Endometrium (tissue), 2 donors: ENCODE results near the gene MTA1.

Source experiments
- FAIRE-seq: peaks from 2 replicates; lab custom pipeline; 2012; peaks lifted over from hg19 to GRCh38; lab: Jason Lieb, UNC
- donor health status: control.
- donor health status: control.

MTA1 gene

DNA sequence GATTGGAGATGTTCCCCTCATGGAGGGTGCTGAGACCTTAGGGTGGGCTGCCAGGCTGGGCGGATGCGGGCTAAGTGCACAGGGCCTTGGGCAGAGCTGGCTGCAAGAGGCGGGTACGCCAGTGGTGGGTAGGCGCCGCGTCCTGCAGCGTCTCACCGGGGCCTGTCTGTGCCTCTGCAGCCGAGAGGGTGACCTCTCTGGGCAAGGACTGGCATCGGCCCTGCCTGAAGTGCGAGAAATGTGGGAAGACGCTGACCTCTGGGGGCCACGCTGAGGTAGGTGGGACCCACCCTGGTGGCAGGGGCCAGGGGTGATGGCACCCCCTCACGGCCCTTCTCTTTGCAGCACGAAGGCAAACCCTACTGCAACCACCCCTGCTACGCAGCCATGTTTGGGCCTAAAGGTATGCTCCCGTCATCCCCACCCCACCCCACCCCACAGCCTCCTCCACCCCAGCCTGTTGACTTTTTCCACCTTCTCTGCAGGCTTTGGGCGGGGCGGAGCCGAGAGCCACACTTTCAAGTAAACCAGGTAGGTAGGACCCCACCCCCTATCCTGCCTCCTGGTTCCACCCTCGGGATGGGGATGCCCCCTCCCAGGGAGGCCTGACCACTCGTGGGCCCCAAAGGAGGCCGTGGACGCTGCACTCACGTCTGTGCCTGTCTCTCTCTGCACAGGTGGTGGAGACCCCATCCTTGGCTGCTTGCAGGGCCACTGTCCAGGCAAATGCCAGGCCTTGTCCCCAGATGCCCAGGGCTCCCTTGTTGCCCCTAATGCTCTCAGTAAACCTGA, 68.6 kb downstream of the MTA1 start:
- no peak for FAIRE-seq

DNA sequence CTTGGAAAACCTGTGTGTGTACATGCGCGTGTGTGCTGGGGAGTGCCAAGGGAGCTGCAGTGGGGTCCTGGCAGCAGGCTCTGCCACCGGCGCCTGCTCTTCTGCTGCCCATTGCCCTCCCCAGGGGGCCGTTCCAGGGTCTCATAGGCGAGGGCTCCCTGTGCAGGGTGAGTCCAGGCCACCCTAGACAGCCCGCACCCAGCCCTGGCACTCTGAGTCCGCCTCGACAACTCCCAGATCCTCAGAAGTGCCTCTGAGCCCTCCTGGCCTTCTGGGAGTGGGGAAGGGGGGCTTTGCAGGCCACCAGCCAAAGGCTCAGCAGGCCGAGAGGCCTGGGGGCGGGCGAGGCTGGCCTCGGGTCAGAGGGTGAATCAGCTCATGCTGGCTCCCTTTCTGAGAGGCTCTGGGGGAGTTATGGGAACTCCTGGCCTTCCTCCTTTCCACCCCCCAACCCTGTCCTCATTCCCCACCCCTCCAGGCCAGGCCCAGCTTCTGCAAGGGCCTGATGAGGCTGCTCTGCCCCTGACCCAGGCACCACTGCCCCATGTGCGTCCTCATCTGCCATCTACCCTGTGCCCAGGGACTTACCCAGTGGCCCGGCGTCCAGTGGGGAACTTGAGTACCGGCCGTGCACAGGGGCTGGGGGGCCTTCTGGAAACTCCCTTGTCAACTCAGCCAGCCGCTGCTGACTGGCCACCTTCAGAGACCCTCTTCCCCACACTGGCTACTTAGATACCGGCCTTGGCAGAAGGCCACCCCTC, 69.3 kb downstream of the MTA1 start:
- no peak for FAIRE-seq

DNA sequence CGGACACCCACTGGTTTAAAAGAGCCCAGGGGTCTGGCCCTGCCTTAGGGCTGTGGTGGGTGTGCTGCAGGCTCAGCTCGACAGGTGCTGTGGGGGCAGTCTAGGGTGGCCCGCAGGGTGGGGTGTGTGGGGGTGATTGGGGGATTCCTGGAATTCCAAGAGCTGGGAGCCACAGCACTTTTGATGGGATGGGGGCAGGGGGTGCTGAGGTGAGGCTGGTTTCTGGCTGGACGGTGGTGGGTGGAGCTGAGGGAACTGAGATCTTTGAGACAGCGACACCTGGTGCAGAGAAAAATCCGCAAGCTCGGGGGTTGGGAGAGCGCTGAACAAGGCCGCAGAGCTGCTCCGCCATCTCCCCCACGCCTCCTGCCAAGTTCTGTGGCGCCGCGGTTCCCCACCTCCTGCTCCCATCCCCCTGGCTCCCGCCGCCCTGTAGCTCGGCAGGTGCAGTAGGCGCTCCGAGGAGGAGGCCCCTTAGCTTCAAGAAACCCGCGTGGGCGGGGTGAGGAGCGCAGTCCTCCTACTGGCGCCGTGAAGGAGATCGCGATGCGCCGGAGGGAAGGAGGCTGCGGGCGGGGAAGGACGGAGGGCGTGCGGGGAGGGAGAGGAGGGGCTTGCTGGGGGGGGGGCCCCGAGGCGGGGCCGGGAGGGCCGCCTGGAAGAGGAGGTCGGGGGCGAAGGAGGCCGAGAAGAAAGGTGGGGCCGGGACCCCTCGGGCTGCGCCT, 70.1 kb downstream of the MTA1 start:
- FAIRE-seq: no peak

DNA sequence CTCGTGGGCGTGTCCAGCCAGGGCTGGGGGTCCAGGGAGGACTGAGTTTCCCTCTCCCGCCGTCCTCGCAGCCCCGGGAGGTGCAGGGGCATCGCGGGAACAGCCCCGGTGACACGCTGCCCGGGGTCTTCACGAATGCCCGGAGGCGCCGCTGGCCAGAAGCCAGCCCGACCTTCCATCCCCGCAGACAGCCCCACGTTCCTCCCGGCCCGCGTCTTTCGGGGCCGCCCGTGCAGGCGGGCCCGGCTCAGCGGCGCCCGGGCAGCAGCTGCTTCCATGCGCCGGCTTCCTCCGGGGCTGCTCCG, 70.6 kb downstream of the MTA1 start:
- no peak for FAIRE-seq

DNA sequence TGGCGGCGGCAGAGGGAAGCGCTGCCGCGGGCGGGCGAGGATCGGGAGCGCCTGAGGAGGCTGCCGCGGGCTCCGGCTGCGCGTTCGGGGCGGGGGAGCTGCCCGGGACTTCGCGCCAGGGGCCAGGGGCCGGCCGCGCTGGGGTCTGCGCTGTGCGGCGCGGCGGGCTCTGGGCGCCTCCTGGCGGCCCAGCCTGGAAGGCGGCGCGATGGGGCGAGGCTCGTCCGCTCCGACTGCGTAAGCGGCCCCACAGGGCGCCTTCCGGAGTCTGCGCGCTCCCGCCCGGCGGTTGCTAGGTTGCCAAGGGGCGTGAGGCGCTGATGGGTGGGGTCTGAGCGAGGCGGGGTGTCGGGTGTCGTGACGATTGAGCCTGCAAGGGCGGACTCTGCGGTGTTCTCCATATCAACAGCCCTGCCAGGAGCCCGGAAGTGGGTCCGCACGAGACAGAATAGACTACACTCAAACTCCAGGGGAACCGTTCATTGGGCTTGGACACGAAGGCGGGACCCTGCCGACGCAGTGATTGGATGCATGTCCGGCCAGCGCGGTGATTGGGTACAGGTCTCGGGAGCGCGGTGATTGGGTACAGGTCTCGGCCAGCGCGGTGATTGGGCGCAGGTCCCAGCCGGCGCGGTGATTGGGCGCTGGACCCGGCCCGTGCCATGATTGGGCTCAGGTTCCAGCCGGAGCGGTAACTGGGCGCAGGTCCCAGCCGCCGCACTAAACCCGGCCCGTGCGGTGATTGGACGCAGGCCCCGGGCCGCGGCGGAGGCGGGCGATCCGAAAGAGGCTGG, 71.1 kb downstream of the MTA1 start, which contains the start of gene TEDC1:
Gene TEDC1 (plus strand): TSS at position 675 of the 794 bp plus-strand sequence. CDS start 130 bp downstream, outside the sequence.
- FAIRE-seq: peak; percentile 100

DNA sequence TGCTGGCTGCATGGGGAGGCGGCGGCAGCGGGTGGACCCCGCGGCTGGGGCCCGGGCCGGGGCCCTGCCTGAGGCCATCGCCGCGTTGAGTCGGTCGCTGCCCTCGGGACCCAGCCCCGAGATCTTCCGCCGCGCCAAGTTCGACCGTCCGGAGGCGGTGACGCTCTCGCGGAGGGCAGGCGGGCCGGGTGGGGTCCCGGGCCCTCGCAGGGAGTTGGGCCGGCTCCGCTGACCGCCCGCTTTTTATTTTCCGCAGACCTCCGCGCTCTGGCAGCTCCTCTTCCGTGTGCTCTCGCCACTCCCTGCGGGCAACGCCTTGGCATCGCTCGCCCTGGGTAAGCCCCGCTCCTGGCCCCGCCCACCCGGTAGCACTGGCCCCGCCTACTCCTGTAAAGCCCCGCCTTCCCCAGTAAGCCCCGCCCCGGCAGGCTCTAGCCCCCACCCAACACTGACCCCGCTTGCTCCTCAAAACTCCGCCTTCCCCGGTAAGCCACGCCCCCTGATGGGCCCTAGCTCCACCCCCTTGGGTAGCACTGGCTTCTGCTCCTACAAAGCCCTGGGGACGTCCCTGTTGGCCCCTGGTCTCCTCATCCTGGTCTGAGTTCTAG, 71.8 kb downstream of the MTA1 start:
- FAIRE-seq: no peak

DNA sequence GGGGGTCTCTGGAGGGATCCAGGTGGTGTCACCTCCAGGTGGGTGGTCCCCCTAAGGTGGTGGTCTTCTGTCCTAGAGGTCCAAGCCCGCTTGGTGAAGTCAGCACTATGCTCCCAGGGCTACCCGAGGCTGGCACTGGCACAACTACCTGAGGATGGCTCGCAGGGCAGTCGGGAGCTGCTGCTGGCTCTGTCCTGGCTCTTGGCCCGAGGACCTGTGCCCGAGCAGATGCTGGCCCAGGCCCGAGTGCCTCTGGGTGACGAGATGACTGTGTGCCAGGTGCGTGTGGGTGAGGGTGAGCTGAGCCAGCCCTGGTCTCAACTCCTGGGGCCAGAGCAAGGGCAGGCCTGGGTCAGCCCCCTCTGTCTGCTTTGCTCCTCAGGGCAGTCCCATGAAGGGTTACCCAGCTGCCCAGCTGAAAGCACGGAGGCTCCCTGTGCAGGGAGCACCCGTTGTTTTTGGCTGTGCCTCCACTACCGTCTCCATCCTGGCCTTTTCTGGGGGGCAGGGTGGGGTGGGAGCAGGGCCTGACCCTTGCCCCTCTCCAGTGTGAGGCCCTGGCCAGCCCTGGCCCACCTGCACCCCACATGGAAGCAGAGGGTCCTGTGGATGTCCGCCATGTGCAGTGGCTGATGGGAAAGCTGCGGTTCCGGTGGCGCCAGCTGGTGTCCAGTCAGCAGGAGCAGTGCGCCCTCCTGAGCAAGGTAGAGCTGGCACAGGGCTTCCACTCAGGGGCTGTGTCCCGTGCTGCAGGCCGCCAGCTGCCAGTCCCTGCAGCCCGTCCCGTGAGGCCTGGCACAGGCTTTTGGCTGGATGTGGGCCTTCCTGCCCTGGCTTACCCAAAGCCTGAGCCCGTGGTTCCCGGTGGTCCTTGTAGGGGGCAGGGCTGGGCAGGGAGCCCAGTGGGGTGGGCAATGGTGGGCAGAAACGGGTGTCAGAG, 72.7 kb downstream of the MTA1 start:
- no peak for FAIRE-seq

DNA sequence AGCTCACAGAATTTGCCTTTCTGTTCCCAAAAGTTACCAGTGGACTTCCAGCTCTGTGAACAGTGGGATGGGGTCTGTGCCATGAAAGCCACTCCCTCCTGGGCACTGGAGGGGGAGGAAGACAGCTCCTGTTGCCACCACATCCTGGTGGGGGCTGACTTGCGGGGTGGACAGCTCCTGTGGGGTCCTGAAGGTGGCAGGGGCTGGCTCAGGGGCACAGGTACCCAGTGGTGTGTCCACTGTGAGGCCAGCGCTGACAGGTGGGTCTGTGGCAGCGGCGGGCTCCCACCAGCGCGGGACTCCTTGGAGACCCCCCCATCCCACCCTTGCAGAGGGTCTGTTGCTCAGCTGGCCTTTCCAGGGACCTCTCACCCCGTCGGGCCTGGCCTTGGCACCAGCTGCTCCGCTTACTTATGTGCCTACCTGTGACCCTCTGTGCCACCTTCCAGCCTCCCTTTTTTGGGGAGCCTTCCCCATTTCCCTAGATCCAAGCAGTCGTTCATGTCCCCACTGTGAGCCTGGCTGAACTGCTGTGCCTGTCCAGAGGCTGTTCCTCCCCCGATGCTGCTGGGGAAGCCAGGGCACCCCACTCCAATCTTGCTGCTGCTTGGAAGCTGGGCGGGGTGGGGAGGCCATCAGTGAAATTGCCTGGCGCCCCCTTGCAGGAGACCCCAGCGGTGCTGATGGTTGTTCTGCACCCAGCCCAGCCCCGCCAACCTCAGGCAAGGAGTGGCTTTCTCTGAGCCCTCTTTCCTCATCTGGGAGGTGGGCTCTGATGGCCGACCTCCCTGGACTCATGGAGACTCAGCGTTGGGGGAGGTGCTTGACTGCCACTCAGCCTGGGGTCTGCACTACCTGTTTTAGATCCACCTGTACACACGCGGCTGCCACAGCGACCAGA, 73.6 kb downstream of the MTA1 start:
- FAIRE-seq: no peak

DNA sequence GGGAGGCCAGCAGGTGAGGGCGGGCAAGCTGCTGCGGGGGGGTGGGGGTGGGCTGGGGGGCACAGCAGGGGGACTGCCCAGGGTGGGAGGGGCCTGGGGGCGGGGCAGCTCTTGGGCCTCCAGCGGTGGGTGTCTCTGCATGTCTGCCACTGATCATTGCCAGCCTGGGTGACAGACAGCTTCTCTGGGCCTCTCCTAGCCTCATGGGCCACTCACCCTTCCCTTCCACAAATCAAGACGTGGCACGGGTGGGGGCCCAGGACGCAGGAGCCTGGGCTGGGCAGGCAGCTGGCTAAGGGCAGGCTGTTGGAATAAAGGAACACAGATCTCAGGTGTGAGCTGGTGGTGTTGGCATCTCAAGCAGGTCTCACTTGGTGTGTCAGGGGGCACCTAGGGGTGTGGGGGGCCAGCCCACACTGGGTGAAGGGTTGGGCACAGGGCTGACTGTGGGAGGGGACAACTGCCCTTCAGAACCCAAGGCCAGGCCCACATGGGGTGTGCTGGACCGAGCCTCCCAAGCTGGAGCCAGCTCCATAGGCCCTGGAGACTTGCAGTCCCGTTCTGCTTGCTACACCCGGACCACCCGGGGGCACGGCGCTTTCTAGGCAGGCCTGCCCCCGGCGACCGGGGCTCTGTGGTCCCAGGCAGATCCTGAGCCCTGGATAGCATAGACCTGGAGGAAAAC, 74.4 kb downstream of the MTA1 start:
- FAIRE-seq: no peak

DNA sequence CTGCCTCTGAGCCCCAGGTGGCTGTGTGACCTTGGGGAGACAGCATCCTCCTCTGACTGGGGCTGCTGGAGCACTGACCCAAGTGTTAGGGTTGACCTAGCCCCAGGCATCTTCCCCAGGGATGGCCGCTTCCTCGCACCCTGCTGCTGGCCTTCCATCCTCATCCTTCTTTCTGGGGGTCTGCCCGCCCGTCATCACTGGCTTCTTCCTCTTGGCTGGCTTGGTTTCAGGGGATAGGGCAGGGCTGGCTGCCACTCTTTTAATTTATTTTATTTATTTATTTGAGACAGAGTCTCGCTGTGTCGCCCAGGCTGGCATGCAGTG, 74.9 kb downstream of the MTA1 start:
- FAIRE-seq: no peak

DNA sequence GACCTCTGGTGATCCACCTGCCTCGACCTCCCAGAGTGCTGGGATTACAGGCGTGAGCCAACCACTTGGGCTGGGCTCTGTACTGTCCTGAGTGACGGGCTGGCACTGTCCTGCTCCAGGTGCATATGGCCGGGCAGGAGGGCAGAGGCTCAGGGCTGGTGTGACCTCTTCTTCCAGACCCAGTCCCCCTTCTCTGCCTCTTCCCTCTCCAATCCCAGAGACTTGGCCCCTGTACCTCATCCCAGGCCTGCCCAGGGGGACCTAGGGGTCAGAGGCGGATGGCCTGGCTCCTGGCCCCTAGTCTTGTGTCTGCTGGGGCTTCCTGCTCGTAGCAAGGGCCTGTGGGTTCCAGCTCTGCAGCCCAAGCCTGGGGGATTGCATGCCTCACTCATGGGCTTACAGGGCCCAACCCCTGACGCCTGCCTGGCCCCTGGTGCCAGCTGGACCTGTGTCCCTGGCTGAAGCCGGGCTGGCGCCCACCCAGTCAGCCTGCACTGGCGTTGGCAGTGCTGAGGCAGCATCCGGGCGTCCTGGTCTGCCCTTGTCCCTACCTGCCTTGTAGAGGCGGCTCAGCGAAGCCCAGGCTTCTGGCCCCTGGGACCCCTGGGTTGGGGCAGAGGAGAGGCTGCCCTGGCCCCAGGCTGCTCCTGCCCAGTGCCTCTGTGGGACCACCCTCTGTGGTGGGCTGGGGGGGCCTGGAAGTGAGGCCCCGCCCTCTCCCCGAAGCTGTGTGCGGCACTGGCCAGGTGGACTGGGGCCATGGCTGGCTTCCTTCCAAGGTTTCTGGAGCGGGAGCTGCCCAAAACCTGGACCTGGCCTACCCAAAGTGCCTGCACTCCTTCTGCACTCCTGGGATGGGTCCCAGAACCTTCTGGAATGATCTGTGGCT, 75.7 kb downstream of the MTA1 start:
- FAIRE-seq: no peak

DNA sequence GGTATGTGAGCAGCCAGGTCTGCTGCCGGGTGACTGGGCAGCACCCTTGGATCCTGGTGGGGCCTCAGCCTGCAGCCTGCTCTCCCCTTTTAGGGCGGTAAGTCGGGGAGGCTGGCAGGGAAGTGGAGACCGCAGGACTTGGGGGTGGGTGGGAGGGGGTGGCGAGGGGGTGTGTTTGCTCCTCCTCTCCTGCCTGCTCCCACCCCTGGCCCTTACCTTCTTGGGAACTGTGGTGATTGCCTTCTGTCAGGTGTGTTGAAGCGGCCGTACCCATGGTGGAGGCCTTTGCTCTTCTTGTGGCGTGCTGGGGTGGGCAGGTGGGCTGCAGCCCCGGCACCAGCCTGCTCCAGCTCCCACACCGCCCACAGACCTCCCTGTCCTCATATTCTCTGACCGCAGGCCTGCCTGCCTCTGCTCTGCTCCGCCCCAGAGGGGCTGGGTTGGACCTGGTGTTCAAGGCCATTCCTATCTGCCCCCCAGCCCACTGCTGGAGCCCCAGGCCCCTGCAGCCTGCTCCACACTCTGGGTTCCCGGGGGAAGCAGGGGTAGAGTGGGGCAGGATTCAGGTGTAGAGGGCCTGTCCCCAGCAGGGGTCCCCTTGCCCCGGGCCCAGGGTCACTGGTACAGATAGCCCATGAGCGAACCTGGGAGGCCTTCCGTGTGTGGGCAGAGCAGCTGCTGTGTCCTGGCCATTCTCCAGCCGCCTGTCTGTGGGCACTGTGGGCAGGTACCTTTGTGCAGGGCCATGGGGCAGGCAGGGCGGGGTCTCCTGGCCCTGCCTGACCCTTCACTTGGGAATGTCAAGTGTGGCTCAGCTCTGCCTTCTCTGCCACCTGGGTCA, 76.6 kb downstream of the MTA1 start:
- FAIRE-seq: no peak

DNA sequence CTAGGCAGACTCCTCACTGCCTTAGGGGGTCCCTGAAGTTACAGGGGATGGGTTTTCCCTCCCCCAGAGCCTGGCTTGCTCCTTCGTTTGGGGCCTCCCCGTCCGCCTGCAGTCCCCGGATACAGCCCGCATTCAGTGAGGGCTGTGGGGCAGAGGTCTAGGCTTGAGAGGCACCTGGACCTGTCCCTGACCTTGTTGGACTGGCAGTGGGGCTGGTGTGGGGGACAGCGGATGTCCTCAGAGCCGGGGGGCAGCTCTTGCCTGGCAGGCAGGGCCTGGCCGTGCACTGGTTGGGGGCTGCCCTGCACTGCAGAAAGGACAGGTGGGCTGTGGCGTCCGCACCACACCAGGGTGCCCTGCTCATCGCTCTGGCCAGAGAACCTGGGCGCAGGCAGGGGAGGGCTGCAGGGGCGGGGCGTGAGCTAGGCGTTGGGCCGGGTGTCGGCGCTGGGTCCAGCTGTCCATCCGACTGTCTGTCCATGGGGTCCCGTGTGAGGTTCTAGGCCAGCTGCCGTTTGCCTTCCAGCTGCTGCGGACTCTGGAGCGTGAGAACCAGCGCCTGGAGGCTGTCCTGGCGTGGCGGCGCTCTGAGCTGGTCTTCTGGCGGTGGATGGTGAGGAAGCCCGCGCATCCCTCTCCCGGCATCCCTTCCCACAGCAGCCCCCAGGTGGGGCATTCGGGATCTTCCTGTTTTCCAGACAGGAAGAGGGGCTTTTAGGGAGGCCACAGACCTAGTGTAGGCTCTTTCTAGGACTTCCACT, 77.4 kb downstream of the MTA1 start:
- FAIRE-seq: no peak

DNA sequence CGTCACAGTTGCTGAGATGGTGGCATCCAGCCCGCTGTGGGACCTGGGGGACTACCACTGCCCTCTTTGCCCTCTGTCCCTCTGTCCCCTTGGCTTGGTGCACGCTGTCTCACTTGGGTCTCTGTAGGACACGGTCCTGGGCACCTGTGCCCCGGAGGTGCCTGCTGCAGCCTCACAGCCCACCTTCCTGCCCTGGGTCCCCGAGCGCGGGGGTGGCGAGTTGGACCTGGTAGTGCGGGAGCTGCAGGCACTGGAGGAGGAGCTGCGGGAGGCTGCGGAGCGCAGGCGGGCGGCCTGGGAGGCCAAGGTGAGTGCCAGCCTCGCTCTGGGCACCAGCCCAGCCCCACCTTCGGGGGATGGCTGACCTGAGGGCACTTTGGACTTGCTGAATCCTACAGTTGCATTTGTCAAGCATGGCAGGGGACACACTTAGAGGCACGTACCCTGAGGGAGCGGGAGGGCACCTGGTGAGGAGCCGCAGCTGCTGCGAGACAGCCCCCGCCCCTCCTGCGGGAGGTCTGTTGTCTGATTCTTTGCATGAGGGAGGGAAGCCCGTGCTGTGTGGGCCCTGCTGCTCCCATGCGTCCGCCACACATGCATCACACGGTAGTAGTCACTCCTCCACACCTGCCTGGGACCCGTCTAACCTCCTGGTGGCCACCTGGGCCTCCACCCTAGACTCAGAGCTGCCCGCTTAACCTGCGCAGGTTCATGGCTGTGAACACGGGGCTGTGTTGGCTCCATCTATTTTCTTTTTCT, 78.2 kb downstream of the MTA1 start:
- FAIRE-seq: no peak

DNA sequence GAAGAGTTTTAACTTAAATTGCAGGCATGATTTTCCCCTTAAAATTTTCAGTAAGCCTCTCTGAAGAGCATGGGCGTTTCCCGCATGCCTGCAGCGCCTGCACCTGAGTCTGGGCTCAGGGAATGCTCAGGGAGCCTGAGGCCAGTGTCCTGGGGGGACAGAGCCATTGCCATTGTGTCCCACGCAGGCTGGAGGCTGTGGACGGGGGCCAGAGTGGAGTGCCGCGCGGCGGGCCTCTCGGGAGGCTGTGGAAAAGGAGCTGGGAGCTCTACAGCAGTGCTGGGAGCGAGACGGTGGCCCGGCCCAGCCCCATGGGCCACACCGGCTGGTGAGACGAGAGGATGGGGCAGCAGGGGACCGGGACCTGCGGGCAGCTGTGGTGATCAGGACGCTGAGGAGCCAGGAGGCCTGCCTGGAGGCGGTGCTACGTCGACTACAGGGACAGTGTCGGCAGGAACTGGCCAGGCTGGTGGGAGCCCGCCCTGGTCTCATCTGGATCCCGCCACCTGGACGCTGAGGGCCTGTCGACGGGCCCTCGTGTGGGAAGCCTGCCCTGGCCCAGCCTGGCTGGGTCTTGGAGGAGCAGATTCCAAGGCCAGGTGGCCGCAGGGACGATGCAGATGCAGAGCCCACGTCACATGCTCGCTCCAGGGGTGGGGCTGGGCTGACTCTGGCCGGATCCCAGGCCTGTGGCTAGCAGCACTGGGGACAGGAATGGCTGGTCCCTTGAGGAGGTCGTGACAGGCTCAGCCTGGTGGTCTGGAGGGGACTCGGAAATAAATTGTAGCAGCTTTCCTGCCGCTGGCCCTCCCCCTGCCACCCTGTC, 79.0 kb downstream of the MTA1 start:
- FAIRE-seq: no peak
